Esophagus squamous epithelium (tissue), 4 donors: ENCODE measurements around the gene PCNX4.

ENCODE experiments used
- CTCF ChIP-seq, 6 experiments: fragments of 450-650 bp in 4 of 6; fragments of 200-600 bp in 2 of 6; sonication (generic) in 2 of 6; IDR thresholded peaks; one replicate each; pipeline ENCODE4 v1.5.1; 2016 to 2019; ENCODE audit warnings: antibody characterized with exemption in 6 of 6, mild to moderate bottlenecking in 4 of 6, moderate library complexity in 4 of 6
- POLR2A ChIP-seq, 4 donors: fragments of 450-650 bp; IDR thresholded peaks; one replicate each; pipeline ENCODE4 v1.6.1; 2017; ENCODE audit warnings: antibody characterized with exemption in 4 of 4, mild to moderate bottlenecking in 4 of 4, moderate library complexity in 3 of 4

GRCh38 chr14:60160422-60160821 lies 68.7 kb downstream of the PCNX4 start:
- TF ChIP-seq POLR2A (IDR thresholded peaks at IDR 0.05) (no peak), CTCF (IDR thresholded peaks at IDR 0.05) (no peak)
